Measurements from ENCODE around the gene SIPA1L3. TPM values are rescaled to one million over a fixed set of nuclear protein-coding genes. Genes with fewer than 3 reads are reported as not detected.

SIPA1L3 gene
- total RNA-seq, 4 donors from 2014 or later: 11.1 to 25.3 (median 14.5) TPM

DNA sequence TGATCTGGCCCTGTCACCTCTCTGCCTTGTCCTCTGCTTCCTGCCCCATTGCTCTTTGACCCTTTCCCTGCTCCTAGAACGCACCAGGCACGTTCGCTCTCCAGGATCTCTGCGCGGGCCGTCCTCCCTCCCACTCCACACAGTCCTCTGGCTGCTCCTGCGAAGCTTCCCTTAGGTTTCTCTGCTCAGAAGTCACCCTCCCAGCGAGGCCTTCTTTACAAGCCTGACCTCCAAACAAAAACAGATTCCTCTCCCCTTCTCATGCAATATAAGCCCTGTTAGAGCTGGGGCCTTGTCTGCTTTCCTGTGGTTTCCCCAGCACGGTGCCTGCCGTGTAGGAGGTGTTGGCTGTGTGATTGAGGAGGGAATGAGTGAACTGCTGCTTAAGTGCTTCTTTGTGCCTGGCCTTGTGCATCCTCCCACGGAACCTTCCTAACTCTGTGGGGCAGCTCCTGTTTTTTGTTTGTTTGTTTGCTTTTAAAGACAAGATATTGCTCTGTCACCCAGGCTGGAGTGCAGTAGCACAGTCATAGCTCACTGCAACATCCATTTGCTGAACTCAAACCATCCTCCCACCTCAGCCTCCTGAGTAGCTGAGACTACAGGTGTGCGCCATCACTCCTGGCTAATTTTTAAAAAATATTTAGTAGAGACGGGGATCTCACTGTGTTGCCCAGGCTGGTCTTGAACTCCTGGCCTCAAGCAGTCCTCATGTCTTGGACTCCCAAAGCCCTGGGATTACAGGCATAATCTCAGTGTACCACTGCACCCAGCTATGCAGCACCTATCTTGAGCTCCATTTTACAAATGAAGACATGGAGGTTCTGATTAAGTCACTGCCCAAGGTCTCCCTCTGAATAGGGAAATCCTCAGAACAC is 82.0 kb downstream of the SIPA1L3 start:
- Histone ChIP-seq H3K9me3 (no peaks in the 10 kb centered on the region), H3K27me3 (no peaks in the 10 kb centered on the region), H3K4me3 (no peak overlapping the region), H3K36me3 (no peaks in the 10 kb centered on the region), H3K27ac (no peak overlapping the region), H3K4me1 (peaks cover 9 to 34% (median 10%) of the 10 kb centered on the region in 3 donors)
- no peak for TF ChIP-seq POLR2A (IDR thresholded peaks at IDR 0.05)
- TF ChIP-seq CTCF (IDR thresholded peaks at IDR 0.05): no peak
- WGBS, 2 donors: 90 to 91% methylated on average over 12 to 13 of the region's 13 CpGs
- DNase-seq: no peak
- intact Hi-C loops (cut with DNase I): no loop called here

DNA sequence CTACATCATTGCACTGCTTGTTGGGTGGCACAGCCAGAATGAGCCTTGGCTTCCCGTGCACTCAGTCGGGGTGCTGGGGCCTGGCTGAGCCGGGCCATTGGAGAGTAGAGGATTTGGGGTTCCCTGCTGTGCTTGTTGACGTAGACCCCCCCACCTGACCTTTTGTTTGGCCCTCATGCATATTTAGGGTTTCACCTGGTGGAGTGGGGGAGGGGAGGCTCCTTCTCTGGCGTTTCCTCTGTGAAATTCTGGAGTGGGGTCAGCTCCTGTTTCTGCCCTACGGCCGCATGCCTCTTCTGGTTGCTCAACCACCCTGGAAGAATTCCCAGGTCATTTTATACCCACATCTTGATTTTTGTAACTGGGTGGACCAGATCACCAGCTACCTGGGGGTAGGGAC is 82.8 kb downstream of the SIPA1L3 start:
- 43 to 93% methylated on average over 2 of the region's 7 CpGs for WGBS, 2 donors
- H3K27me3 ChIP-seq: no peaks in the 10 kb centered on the region
- no peak for TF ChIP-seq POLR2A (IDR thresholded peaks at IDR 0.05)
- TF ChIP-seq CTCF (IDR thresholded peaks at IDR 0.05): no peak
- intact Hi-C loops (cut with DNase I): no loop called here
- no peak overlapping the region for H3K4me3 ChIP-seq
- DNase-seq: no peak
- no peaks in the 10 kb centered on the region for H3K36me3 ChIP-seq
- H3K4me1 ChIP-seq: peaks cover 9 to 34% (median 10%) of the 10 kb centered on the region in 3 donors
- H3K9me3 ChIP-seq: no peaks in the 10 kb centered on the region
- no peak overlapping the region for H3K27ac ChIP-seq

- no peaks in the 10 kb centered on the region for H3K9me3 ChIP-seq
- H3K4me3 ChIP-seq: no peak overlapping the region
- peaks cover 9 to 34% (median 10%) of the 10 kb centered on the region in 3 donors for H3K4me1 ChIP-seq
- intact Hi-C loops (cut with DNase I): no loop called here
- no peak for DNase-seq
- no peaks in the 10 kb centered on the region for H3K36me3 ChIP-seq
- 71 to 78% methylated on average over 1 to 8 of the region's 10 CpGs for WGBS, 2 donors
- no peaks in the 10 kb centered on the region for H3K27me3 ChIP-seq
- no peak overlapping the region for H3K27ac ChIP-seq
- TF ChIP-seq POLR2A (IDR thresholded peaks at IDR 0.05) (no peak), CTCF (IDR thresholded peaks at IDR 0.05) (no peak)
Measured at GRCh38 chr19:37990362-37990761, 83.4 kb downstream of the SIPA1L3 start.

- H3K27ac ChIP-seq: no peak overlapping the region
- H3K27me3 ChIP-seq: no peaks in the 10 kb centered on the region
- DNase-seq: no peak
- intact Hi-C loops (cut with DNase I): no loop called here
- H3K9me3 ChIP-seq: no peaks in the 10 kb centered on the region
- 77 to 84% methylated on average over 7 to 9 of the region's 10 CpGs for WGBS, 2 donors
- H3K36me3 ChIP-seq: no peaks in the 10 kb centered on the region
- peaks cover 9 to 27% (median 10%) of the 10 kb centered on the region in 3 donors for H3K4me1 ChIP-seq
- H3K4me3 ChIP-seq: no peak overlapping the region
- TF ChIP-seq POLR2A (IDR thresholded peaks at IDR 0.05): no peak
- no peak for TF ChIP-seq CTCF (IDR thresholded peaks at IDR 0.05)
Measured at GRCh38 chr19:37991176-37991835, 84.3 kb downstream of the SIPA1L3 start.

GRCh38 chr19:37991841-37992248 is 84.8 kb downstream of the SIPA1L3 start:
- no peak for DNase-seq
- Histone ChIP-seq H3K9me3 (no peaks in the 10 kb centered on the region), H3K4me1 (peaks cover 9 to 22% (median 10%) of the 10 kb centered on the region in 3 donors), H3K27ac (no peak overlapping the region), H3K27me3 (no peaks in the 10 kb centered on the region), H3K36me3 (no peaks in the 10 kb centered on the region), H3K4me3 (no peak overlapping the region)
- TF ChIP-seq POLR2A (IDR thresholded peaks at IDR 0.05): no peak
- TF ChIP-seq CTCF (IDR thresholded peaks at IDR 0.05): no peak
- 50 to 67% methylated on average over 1 of the region's 4 CpGs for WGBS, 2 donors
- intact Hi-C loops (cut with DNase I): no loop called here
